ENCODE data around the gene CD200R1L. TPM values are rescaled to one million over a fixed set of nuclear protein-coding genes. Genes with fewer than 3 reads are reported as not detected.

The CD200R1L gene
- total and polyA plus RNA-seq, 5 experiments from 2014 or later, result not detected

- Mint-ChIP-seq H3K27me3 (peaks cover 0 to 7% (median 0%) of the 10 kb centered on the region in 5 donors), H3K4me3 (no peak overlapping the region), H3K27ac (no peak overlapping the region), H3K9me3 (peaks cover 0 to 2% (median 0%) of the 10 kb centered on the region in 9 donors), H3K4me1 (peaks cover 0 to 4% (median 0%) of the 10 kb centered on the region in 4 donors), H3K36me3 (no peaks in the 10 kb centered on the region)
- DNase-seq (no peak), ATAC-seq (no peak)
- POLR2A ChIA-PET, result no interaction called here
Measured at GRCh38 chr3:112781599-112781998, 65.1 kb downstream of the CD200R1L start.

GRCh38 chr3:112779558-112780480 is 66.8 kb downstream of the CD200R1L start:
- Mint-ChIP-seq H3K4me3 (no peak overlapping the region), H3K9me3 (no peaks in the 10 kb centered on the region), H3K27ac (no peak overlapping the region), H3K36me3 (no peaks in the 10 kb centered on the region), H3K4me1 (peaks cover 0 to 15% (median 0%) of the 10 kb centered on the region in 4 donors), H3K27me3 (peaks cover 0 to 7% (median 2%) of the 10 kb centered on the region in 5 donors)
- no peak for DNase-seq
- ATAC-seq, result no peak
- POLR2A ChIA-PET, result interaction anchor here (0.6 to 1.0 kb wide), 2 partner anchors 11 to 265 kb away, joined by 3 to 4 read pairs; no protein-coding TSS in a partner anchor

GRCh38 chr3:112779011-112779410 is 67.7 kb downstream of the CD200R1L start:
- ATAC-seq (no peak), DNase-seq (no peak)
- peaks cover 0 to 23% (median under 1%) of the 10 kb centered on the region in 4 donors for H3K4me1 Mint-ChIP-seq
- H3K4me3 Mint-ChIP-seq, result no peak overlapping the region
- POLR2A ChIA-PET, result interaction anchor here (0.6 kb wide), 1 partner anchor 266 kb away, joined by 3 read pairs; no protein-coding TSS in a partner anchor
- no peaks in the 10 kb centered on the region for H3K36me3 Mint-ChIP-seq
- no peak overlapping the region for H3K27ac Mint-ChIP-seq
- no peaks in the 10 kb centered on the region for H3K9me3 Mint-ChIP-seq
- H3K27me3 Mint-ChIP-seq, result peaks cover 0 to 7% (median 2%) of the 10 kb centered on the region in 5 donors

- ATAC-seq, result no peak
- H3K4me1 Mint-ChIP-seq, result peaks cover 0 to 26% (median 2%) of the 10 kb centered on the region in 4 donors
- no peaks in the 10 kb centered on the region for H3K9me3 Mint-ChIP-seq
- H3K27ac Mint-ChIP-seq, result no peak overlapping the region
- DNase-seq, result no peak
- POLR2A ChIA-PET, result no interaction called here
- H3K27me3 Mint-ChIP-seq, result peaks cover 0 to 7% (median 2%) of the 10 kb centered on the region in 5 donors
- no peak overlapping the region for H3K4me3 Mint-ChIP-seq
- H3K36me3 Mint-ChIP-seq, result no peaks in the 10 kb centered on the region
Measured at GRCh38 chr3:112778353-112778948, 68.2 kb downstream of the CD200R1L start.

- POLR2A ChIA-PET, result no interaction called here
- no peak overlapping the region for H3K27ac Mint-ChIP-seq
- peaks cover 0 to 7% (median 2%) of the 10 kb centered on the region in 5 donors for H3K27me3 Mint-ChIP-seq
- DNase-seq, result no peak
- no peak overlapping the region for H3K4me3 Mint-ChIP-seq
- H3K4me1 Mint-ChIP-seq, result peaks cover 0 to 26% (median 2%) of the 10 kb centered on the region in 4 donors
- ATAC-seq, result no peak
- H3K9me3 Mint-ChIP-seq, result no peaks in the 10 kb centered on the region
- no peaks in the 10 kb centered on the region for H3K36me3 Mint-ChIP-seq
Measured at GRCh38 chr3:112777811-112778210, 68.9 kb downstream of the CD200R1L start.

GRCh38 chr3:112776836-112777235 is 69.8 kb downstream of the CD200R1L start:
- DNase-seq, result no peak
- POLR2A ChIA-PET, result no interaction called here
- ATAC-seq, result no peak
- no peaks in the 10 kb centered on the region for H3K9me3 Mint-ChIP-seq
- H3K4me1 Mint-ChIP-seq, result peaks cover 0 to 26% (median 2%) of the 10 kb centered on the region in 4 donors
- no peak overlapping the region for H3K27ac Mint-ChIP-seq
- H3K4me3 Mint-ChIP-seq, result no peak overlapping the region
- H3K36me3 Mint-ChIP-seq, result no peaks in the 10 kb centered on the region
- H3K27me3 Mint-ChIP-seq, result peaks cover 0 to 7% (median 2%) of the 10 kb centered on the region in 5 donors

GRCh38 chr3:112776000-112776399 is 70.7 kb downstream of the CD200R1L start:
- Mint-ChIP-seq H3K4me3 (no peak overlapping the region), H3K4me1 (peaks cover 0 to 29% (median 2%) of the 10 kb centered on the region in 4 donors), H3K27me3 (peaks cover 0 to 4% (median 0%) of the 10 kb centered on the region in 5 donors), H3K27ac (peak overlapping the region in 1 of 10 donors; percentile 55), H3K36me3 (no peaks in the 10 kb centered on the region), H3K9me3 (no peaks in the 10 kb centered on the region)
- POLR2A ChIA-PET, result no interaction called here
- DNase-seq (no peak), ATAC-seq (no peak)

GRCh38 chr3:112775011-112775742 is 71.5 kb downstream of the CD200R1L start:
- Mint-ChIP-seq H3K9me3 (no peaks in the 10 kb centered on the region), H3K27me3 (peaks cover 0 to 4% (median 0%) of the 10 kb centered on the region in 5 donors), H3K36me3 (no peaks in the 10 kb centered on the region), H3K27ac (peak overlapping the region in 2 of 10 donors; percentile 9 to 55), H3K4me1 (peaks cover 0 to 30% (median 2%) of the 10 kb centered on the region in 4 donors), H3K4me3 (no peak overlapping the region)
- no peak for ATAC-seq
- DNase-seq, result no peak
- POLR2A ChIA-PET, result no interaction called here

- Mint-ChIP-seq H3K27me3 (peaks cover 0 to 4% (median 0%) of the 10 kb centered on the region in 5 donors), H3K4me1 (peaks cover 0 to 31% (median 2%) of the 10 kb centered on the region in 4 donors), H3K27ac (peak overlapping the region in 1 of 10 donors; percentile 55), H3K36me3 (no peaks in the 10 kb centered on the region), H3K4me3 (no peak overlapping the region), H3K9me3 (no peaks in the 10 kb centered on the region)
- POLR2A ChIA-PET, result no interaction called here
- ATAC-seq (no peak), DNase-seq (no peak)
Measured at GRCh38 chr3:112774293-112774926, 72.3 kb downstream of the CD200R1L start.

- Mint-ChIP-seq H3K27ac (peak overlapping the region in 2 of 10 donors; percentile 11 to 55), H3K9me3 (no peaks in the 10 kb centered on the region), H3K4me1 (peaks cover 0 to 31% (median 3%) of the 10 kb centered on the region in 4 donors), H3K27me3 (peaks cover 0 to 4% (median 0%) of the 10 kb centered on the region in 5 donors), H3K4me3 (peak overlapping the region in 1 of 10 donors; percentile 25), H3K36me3 (no peaks in the 10 kb centered on the region)
- POLR2A ChIA-PET, result no interaction called here
- DNase-seq (no peak), ATAC-seq (no peak)
Measured at GRCh38 chr3:112773864-112774263, 72.8 kb downstream of the CD200R1L start.

- Mint-ChIP-seq H3K27me3 (peaks cover 0 to 2% (median 0%) of the 10 kb centered on the region in 5 donors), H3K27ac (no peak overlapping the region), H3K9me3 (peaks cover 0 to 2% (median 0%) of the 10 kb centered on the region in 9 donors), H3K36me3 (no peaks in the 10 kb centered on the region), H3K4me3 (no peak overlapping the region), H3K4me1 (peaks cover 0 to 37% (median 3%) of the 10 kb centered on the region in 4 donors)
- DNase-seq (no peak), ATAC-seq (no peak)
- POLR2A ChIA-PET, result no interaction called here
Measured at GRCh38 chr3:112770951-112771350, 75.7 kb downstream of the CD200R1L start.

- no peaks in the 10 kb centered on the region for H3K27me3 Mint-ChIP-seq
- no peak for DNase-seq
- POLR2A ChIA-PET, result no interaction called here
Measured at GRCh38 chr3:112770032-112770626, 76.5 kb downstream of the CD200R1L start.

More at GRCh38 chr3:112770032-112770626, 76.5 kb downstream of the CD200R1L start:
- Mint-ChIP-seq H3K4me1 (peaks cover 0 to 33% (median 4%) of the 10 kb centered on the region in 4 donors), H3K4me3 (no peak overlapping the region), H3K9me3 (peaks cover 0 to 2% (median 0%) of the 10 kb centered on the region in 9 donors), H3K36me3 (no peaks in the 10 kb centered on the region), H3K27ac (no peak overlapping the region)
- ATAC-seq, result no peak
